ENCODE data around the gene UNC93B1. TPM values are rescaled to one million over a fixed set of nuclear protein-coding genes. Genes with fewer than 3 reads are reported as not detected.

The UNC93B1 gene
- total and polyA plus RNA-seq, 2 of the 13 experiments (the other 11 are each of a cell fraction or from before 2014, with no cell fraction given), result 8.8 to 18.9 TPM

DNA sequence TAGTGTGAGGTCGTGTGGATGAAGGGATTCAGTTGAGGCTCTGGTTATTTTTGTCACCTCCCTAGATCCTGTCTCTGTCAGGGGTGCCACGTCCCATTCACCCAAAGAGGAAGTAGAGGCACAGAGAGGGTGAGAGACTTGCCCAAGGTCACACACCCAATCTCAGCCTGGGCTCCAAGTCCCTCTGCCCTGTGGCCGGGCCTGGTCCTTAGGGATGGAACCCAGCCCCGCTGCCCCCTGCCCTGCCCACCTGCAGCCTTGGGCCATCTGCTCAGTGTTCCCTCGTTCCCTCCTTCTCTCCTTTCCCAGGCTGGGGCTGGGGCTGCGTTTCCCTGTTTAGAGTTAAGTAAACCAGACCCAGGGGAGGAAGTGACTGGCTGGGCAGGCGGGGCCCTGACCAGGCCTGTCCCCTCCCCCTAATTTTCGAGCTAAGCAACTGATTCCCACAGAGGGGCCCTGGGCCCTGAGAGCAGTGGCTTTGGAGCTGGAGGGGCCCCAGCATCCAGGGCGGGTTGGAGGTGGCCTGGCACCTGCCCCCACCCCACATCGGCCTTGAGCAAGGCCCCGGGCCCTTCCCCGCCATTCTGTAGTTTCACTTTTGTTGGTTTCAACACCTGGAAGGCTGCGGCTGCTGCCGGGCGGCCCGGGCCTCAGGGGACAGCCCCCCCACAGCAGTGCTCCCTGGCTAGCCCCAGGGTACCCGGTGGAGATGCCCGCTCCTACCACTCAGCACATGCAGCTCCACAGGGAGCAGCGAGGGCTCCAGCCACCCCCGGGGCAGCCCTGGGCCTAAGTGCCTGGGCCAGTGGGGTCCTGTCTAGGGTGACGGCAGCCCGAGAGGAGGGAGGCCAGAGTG is 36.4 kb upstream of the UNC93B1 start (continued):
- no peak for TF ChIP-seq ZNF335 (CRISPR knock-in tag; IDR thresholded peaks at IDR 0.05)
- no peak for TF ChIP-seq MEIS1 (CRISPR knock-in tag; IDR thresholded peaks at IDR 0.05; ENCODE audit: borderline replicate concordance)
- TF ChIP-seq SAFB2 (CRISPR knock-in tag; IDR thresholded peaks at IDR 0.05; ENCODE audit: borderline replicate concordance, low read depth), result peak; percentile 30; the same call in 1 of the 2 replicates
- TF ChIP-seq, protein P1, sequence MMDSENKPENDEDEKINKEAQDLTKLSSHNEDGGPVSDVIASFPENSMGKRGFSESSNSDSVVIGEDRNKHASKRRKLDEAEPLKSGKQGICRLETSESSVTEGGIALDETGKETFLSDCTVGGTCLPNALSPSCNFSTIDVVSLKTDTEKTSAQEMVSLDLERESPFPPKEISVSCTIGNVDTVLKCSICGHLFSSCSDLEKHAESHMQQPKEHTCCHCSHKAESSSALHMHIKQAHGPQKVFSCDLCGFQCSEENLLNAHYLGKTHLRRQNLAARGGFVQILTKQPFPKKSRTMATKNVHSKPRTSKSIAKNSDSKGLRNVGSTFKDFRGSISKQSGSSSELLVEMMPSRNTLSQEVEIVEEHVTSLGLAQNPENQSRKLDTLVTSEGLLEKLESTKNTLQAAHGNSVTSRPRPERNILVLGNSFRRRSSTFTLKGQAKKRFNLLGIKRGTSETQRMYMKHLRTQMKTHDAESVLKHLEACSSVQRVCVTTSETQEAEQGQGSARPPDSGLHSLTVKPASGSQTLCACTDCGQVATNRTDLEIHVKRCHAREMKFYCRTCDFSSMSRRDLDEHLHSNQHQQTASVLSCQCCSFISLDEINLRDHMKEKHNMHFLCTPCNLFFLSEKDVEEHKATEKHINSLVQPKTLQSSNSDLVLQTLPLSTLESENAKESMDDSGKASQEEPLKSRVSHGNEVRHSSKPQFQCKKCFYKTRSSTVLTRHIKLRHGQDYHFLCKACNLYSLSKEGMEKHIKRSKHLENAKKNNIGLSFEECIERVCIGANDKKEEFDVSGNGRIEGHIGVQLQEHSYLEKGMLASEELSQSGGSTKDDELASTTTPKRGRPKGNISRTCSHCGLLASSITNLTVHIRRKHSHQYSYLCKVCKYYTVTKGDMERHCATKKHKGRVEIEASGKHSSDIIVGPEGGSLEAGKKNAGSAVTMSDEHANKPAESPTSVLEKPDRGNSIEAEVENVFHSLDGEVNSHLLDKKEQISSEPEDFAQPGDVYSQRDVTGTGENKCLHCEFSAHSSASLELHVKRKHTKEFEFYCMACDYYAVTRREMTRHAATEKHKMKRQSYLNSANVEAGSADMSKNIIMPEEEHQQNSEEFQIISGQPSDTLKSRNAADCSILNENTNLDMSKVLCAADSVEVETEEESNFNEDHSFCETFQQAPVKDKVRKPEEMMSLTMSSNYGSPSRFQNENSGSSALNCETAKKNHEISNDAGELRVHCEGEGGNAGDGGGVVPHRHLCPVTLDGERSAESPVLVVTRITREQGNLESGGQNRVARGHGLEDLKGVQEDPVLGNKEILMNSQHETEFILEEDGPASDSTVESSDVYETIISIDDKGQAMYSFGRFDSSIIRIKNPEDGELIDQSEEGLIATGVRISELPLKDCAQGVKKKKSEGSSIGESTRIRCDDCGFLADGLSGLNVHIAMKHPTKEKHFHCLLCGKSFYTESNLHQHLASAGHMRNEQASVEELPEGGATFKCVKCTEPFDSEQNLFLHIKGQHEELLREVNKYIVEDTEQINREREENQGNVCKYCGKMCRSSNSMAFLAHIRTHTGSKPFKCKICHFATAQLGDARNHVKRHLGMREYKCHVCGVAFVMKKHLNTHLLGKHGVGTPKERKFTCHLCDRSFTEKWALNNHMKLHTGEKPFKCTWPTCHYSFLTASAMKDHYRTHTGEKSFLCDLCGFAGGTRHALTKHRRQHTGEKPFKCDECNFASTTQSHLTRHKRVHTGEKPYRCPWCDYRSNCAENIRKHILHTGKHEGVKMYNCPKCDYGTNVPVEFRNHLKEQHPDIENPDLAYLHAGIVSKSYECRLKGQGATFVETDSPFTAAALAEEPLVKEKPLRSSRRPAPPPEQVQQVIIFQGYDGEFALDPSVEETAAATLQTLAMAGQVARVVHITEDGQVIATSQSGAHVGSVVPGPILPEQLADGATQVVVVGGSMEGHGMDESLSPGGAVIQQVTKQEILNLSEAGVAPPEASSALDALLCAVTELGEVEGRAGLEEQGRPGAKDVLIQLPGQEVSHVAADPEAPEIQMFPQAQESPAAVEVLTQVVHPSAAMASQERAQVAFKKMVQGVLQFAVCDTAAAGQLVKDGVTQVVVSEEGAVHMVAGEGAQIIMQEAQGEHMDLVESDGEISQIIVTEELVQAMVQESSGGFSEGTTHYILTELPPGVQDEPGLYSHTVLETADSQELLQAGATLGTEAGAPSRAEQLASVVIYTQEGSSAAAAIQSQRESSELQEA (CRISPR knock-in tag; IDR thresholded peaks at IDR 0.05; ENCODE audit: not compliant biosample characterization), result no peak
- TF ChIP-seq XBP1 (CRISPR knock-in tag; IDR thresholded peaks at IDR 0.05), result no peak
- TF ChIP-seq KDM3A (CRISPR knock-in tag; IDR thresholded peaks at IDR 0.05; ENCODE audit: low read depth), result no peak; the same call in 1 of the 2 replicates
- no peak for TF ChIP-seq SP2 (CRISPR knock-in tag; IDR thresholded peaks at IDR 0.05)
- TF ChIP-seq ZNF761 (CRISPR knock-in tag; conservative IDR thresholded peaks at IDR 0.05), result 0 out of 2 replicates have a peak, but pooled peaks have one; percentile 50
- TF ChIP-seq, protein P2, sequence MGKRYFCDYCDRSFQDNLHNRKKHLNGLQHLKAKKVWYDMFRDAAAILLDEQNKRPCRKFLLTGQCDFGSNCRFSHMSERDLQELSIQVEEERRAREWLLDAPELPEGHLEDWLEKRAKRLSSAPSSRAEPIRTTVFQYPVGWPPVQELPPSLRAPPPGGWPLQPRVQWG (CRISPR knock-in tag; IDR thresholded peaks at IDR 0.05; ENCODE audit: borderline replicate concordance, low read depth), result no peak
- TF ChIP-seq ZNF792 (CRISPR knock-in tag; IDR thresholded peaks at IDR 0.05), result no peak; the same call in 1 of the 2 replicates
- TF ChIP-seq PHB2 (IDR thresholded peaks at IDR 0.05; ENCODE audit: partially characterized antibody), result no peak
- TF ChIP-seq KAT8 (CRISPR knock-in tag; IDR thresholded peaks at IDR 0.05), result peak; percentile 43; the same call in 1 of the 2 replicates
- no peak for TF ChIP-seq HOXA9 (CRISPR knock-in tag; IDR thresholded peaks at IDR 0.05; ENCODE audit: borderline replicate concordance)
- TF ChIP-seq, protein P3, sequence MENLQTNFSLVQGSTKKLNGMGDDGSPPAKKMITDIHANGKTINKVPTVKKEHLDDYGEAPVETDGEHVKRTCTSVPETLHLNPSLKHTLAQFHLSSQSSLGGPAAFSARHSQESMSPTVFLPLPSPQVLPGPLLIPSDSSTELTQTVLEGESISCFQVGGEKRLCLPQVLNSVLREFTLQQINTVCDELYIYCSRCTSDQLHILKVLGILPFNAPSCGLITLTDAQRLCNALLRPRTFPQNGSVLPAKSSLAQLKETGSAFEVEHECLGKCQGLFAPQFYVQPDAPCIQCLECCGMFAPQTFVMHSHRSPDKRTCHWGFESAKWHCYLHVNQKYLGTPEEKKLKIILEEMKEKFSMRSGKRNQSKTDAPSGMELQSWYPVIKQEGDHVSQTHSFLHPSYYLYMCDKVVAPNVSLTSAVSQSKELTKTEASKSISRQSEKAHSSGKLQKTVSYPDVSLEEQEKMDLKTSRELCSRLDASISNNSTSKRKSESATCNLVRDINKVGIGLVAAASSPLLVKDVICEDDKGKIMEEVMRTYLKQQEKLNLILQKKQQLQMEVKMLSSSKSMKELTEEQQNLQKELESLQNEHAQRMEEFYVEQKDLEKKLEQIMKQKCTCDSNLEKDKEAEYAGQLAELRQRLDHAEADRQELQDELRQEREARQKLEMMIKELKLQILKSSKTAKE (CRISPR knock-in tag; IDR thresholded peaks at IDR 0.05; ENCODE audit: borderline replicate concordance), result no peak
- TF ChIP-seq ZBTB38 (CRISPR knock-in tag; IDR thresholded peaks at IDR 0.05), result no peak
- no peak for TF ChIP-seq MTA1 (CRISPR knock-in tag; IDR thresholded peaks at IDR 0.05; ENCODE audit: borderline replicate concordance)
- no peak for TF ChIP-seq PAWR (CRISPR knock-in tag; IDR thresholded peaks at IDR 0.05; ENCODE audit: borderline replicate concordance)
- no peak for TF ChIP-seq ZNF33B (CRISPR knock-in tag; IDR thresholded peaks at IDR 0.05)
- TF ChIP-seq ZNF430 (CRISPR knock-in tag; IDR thresholded peaks at IDR 0.05), result peak; percentile 84; the same call in 1 of the 2 replicates
